ENCODE measurements around the gene KIF1C. TPM values are rescaled to one million over a fixed set of nuclear protein-coding genes. Genes with fewer than 3 reads are reported as not detected.

KIF1C gene
- total RNA-seq, 4 donors from 2014 or later = 22.9 to 140 (median 30.5) TPM

DNA sequence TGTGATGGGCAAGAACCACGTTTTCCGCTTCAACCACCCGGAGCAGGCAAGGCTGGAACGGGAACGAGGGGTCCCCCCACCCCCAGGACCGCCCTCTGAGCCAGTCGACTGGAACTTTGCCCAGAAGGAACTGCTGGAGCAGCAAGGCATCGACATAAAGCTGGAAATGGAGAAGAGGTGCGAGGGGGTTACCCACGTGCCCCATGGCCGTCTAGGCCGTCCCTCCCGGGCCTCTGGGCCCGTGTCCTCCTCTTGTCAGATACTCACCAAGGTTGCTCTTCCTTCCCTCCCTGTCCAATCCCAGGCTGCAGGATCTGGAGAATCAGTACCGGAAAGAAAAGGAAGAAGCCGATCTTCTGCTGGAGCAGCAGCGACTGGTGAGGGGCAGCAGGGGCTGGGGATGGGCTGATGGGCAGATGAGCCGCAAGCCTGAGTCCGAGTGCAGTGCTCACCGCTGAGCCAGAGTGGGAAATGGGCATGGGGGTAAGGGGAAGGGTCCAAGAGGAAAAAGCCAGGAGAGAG is 22.8 kb downstream of the KIF1C start:
- H3K4me1 ChIP-seq = no peaks in the 10 kb centered on the region
- H3K4me3 ChIP-seq = no peak overlapping the region
- no peak for TF ChIP-seq POLR2A (IDR thresholded peaks at IDR 0.05)
- TF ChIP-seq, protein P1, sequence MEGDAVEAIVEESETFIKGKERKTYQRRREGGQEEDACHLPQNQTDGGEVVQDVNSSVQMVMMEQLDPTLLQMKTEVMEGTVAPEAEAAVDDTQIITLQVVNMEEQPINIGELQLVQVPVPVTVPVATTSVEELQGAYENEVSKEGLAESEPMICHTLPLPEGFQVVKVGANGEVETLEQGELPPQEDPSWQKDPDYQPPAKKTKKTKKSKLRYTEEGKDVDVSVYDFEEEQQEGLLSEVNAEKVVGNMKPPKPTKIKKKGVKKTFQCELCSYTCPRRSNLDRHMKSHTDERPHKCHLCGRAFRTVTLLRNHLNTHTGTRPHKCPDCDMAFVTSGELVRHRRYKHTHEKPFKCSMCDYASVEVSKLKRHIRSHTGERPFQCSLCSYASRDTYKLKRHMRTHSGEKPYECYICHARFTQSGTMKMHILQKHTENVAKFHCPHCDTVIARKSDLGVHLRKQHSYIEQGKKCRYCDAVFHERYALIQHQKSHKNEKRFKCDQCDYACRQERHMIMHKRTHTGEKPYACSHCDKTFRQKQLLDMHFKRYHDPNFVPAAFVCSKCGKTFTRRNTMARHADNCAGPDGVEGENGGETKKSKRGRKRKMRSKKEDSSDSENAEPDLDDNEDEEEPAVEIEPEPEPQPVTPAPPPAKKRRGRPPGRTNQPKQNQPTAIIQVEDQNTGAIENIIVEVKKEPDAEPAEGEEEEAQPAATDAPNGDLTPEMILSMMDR (IDR thresholded peaks at IDR 0.05) = no peak
- intact Hi-C loops (cut with DNase I; ENCODE audit: low total_unique reads) = no loop called here
- DNase-seq = no peak
- H3K9me3 ChIP-seq = no peaks in the 10 kb centered on the region
- H3K36me3 ChIP-seq = no peaks in the 10 kb centered on the region
- no peaks in the 10 kb centered on the region for H3K27me3 ChIP-seq
- no peak overlapping the region for H3K27ac ChIP-seq

DNA sequence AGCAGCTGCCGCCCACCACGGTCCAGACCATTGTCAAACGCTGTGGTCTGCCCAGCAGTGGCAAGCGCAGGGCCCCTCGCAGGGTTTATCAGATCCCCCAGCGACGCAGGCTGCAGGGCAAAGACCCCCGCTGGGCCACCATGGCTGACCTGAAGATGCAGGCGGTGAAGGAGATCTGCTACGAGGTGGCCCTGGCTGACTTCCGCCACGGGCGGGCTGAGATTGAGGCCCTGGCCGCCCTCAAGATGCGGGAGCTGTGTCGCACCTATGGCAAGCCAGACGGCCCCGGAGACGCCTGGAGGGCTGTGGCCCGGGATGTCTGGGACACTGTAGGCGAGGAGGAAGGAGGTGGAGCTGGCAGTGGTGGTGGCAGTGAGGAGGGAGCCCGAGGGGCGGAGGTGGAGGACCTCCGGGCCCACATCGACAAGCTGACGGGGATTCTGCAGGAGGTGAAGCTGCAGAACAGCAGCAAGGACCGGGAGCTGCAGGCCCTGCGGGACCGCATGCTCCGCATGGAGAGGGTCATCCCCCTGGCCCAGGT is 24.5 kb downstream of the KIF1C start:
- no peaks in the 10 kb centered on the region for H3K4me1 ChIP-seq
- H3K27ac ChIP-seq = no peak overlapping the region
- TF ChIP-seq, protein P1 (IDR thresholded peaks at IDR 0.05) = no peak
- TF ChIP-seq POLR2A (IDR thresholded peaks at IDR 0.05) = no peak
- no peak for DNase-seq
- H3K36me3 ChIP-seq = no peaks in the 10 kb centered on the region
- no peaks in the 10 kb centered on the region for H3K27me3 ChIP-seq
- no peak overlapping the region for H3K4me3 ChIP-seq
- H3K9me3 ChIP-seq = no peaks in the 10 kb centered on the region
- intact Hi-C loops (cut with DNase I; ENCODE audit: low total_unique reads) = no loop called here

DNA sequence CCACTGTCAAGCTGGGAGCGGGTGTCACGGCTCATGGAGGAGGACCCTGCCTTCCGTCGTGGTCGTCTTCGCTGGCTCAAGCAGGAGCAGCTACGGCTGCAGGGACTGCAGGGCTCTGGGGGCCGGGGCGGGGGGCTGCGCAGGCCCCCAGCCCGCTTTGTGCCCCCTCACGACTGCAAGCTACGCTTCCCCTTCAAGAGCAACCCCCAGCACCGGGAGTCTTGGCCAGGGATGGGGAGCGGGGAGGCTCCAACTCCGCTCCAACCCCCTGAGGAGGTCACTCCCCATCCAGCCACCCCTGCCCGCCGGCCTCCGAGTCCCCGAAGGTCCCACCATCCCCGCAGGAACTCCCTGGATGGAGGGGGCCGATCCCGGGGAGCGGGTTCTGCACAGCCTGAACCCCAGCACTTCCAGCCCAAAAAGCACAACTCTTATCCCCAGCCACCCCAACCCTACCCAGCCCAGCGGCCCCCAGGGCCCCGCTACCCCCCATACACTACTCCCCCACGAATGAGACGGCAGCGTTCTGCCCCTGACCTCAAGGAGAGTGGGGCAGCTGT is 25.9 kb downstream of the KIF1C start:
- H3K36me3 ChIP-seq = no peaks in the 10 kb centered on the region
- intact Hi-C loops (cut with DNase I; ENCODE audit: low total_unique reads) = no loop called here
- no peak overlapping the region for H3K27ac ChIP-seq
- H3K9me3 ChIP-seq = no peaks in the 10 kb centered on the region
- no peaks in the 10 kb centered on the region for H3K27me3 ChIP-seq
- no peak overlapping the region for H3K4me3 ChIP-seq
- H3K4me1 ChIP-seq = no peaks in the 10 kb centered on the region
- TF ChIP-seq, protein P1 (IDR thresholded peaks at IDR 0.05) = no peak
- TF ChIP-seq POLR2A (IDR thresholded peaks at IDR 0.05) = no peak
- DNase-seq = no peak

DNA sequence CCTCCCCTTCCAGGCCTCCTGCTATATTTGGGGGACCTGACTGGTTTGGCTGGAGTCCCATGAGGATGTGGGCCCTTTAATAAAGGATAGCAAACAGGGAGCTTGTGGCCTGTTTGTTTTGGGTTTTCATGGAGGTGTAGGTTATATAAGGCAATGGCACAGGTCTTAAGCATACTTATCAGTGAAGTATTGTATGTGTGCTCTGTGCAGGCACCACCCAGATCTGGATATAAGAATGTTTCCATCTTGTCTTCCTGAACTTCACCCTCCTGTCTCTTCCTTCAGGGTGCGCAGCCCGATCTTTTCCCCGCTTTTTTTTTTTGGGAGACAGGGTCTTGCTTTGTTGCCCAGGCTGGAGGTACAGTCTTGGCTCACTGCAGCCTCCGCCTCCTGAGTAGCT is 26.9 kb downstream of the KIF1C start:
- intact Hi-C loops (cut with DNase I; ENCODE audit: low total_unique reads) = no loop called here
- H3K36me3 ChIP-seq = no peaks in the 10 kb centered on the region
- TF ChIP-seq, protein P1 (IDR thresholded peaks at IDR 0.05) = no peak
- TF ChIP-seq POLR2A (IDR thresholded peaks at IDR 0.05) = no peak

DNA sequence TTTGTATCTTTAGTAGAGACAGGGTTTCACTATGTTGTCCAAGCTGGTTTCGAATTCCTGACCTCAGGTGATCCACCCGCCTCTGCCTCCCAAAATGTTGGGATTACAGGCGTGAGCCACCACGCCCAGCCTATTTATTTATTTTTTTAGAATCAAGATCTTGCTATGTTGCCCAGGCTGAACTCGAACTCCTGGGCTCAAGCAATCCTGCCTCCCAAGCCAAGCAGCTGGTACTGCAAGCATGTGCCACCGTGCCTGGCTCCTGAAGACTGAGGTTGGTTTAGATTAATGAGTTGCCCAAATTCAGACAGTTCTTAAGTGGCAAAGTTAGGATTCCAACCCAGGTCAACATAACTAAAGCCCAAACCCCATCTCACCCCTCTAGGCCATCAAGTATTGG is 29.5 kb downstream of the KIF1C start:
- no peaks in the 10 kb centered on the region for H3K4me1 ChIP-seq

More for the DNA sequence above, 26.9 kb downstream of the KIF1C start:
- H3K27me3 ChIP-seq = no peaks in the 10 kb centered on the region
- H3K9me3 ChIP-seq = no peaks in the 10 kb centered on the region
- H3K4me1 ChIP-seq = no peaks in the 10 kb centered on the region
- H3K4me3 ChIP-seq = no peak overlapping the region
- DNase-seq = no peak
- no peak overlapping the region for H3K27ac ChIP-seq

More for the DNA sequence above, 29.5 kb downstream of the KIF1C start:
- DNase-seq = no peak
- Histone ChIP-seq H3K27ac (no peak overlapping the region), H3K27me3 (no peaks in the 10 kb centered on the region), H3K9me3 (no peaks in the 10 kb centered on the region), H3K36me3 (no peaks in the 10 kb centered on the region), H3K4me3 (no peak overlapping the region)
- TF ChIP-seq POLR2A (IDR thresholded peaks at IDR 0.05) = no peak
- TF ChIP-seq, protein P1 (IDR thresholded peaks at IDR 0.05) = no peak
- intact Hi-C loops (cut with DNase I; ENCODE audit: low total_unique reads) = no loop called here
